ENCODE measurements around the gene SCARB1. TPM values are rescaled to one million over a fixed set of nuclear protein-coding genes. Genes with fewer than 3 reads are reported as not detected.
"Not testable (repeated sequence)": the region's sequence is repeated elsewhere in the genome, so short reads cannot be mapped to it uniquely, and the experiment has no call there.

The SCARB1 gene, protein sequence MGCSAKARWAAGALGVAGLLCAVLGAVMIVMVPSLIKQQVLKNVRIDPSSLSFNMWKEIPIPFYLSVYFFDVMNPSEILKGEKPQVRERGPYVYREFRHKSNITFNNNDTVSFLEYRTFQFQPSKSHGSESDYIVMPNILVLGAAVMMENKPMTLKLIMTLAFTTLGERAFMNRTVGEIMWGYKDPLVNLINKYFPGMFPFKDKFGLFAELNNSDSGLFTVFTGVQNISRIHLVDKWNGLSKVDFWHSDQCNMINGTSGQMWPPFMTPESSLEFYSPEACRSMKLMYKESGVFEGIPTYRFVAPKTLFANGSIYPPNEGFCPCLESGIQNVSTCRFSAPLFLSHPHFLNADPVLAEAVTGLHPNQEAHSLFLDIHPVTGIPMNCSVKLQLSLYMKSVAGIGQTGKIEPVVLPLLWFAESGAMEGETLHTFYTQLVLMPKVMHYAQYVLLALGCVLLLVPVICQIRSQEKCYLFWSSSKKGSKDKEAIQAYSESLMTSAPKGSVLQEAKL
- total RNA-seq (2014; rRNA removed; shearing (Covaris generic)): 35.6 and 38.0 TPM in 2 replicates

DNA sequence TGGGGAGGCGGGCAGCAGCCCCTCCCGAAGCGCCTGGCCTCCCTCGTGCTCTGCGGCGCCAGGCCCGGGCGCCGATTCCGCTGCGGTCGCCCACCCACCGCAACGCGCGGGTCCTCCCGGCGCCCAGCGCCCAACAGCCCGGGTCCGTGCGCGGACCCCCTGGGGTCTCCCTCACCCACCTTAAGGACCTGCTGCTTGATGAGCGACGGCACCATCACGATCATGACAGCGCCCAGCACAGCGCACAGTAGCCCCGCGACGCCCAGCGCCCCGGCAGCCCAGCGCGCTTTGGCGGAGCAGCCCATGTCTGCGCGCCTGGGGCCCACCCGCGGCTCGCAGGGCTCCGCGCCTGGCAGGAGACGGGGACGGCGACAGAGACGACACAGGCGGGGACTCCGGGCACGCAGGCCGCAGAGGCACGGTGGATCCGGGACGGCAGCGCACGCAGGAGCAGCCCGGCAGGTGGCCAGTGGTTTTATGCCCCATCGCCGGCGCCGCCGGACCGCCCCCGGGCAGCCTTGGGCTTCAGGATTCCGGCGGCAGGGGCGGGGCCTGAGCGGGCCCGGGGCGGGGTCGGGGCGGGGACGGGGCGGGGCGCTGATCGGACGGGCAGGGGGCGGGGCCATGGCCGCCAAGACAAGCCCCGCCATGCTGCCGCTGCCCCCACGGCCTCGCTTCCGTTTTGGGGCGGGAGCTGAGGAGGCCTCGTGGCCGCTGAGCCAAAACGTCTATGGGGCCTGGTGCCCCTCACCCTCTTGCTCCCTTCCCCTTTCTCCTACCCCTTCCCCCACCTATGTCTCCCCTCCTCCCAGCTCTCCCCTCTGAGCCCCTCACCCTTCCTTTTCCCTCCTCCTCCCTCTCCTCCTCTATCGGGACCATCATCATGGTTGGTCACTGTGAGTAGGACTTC lies at the start of gene SCARB1:
SCARB1 (minus strand) TSS at position 449 of the 910 bp plus-strand sequence; CDS start at position 305, 144 bp downstream.
- DNase-seq (ENCODE audit: low read depth): peak; percentile 72

DNA sequence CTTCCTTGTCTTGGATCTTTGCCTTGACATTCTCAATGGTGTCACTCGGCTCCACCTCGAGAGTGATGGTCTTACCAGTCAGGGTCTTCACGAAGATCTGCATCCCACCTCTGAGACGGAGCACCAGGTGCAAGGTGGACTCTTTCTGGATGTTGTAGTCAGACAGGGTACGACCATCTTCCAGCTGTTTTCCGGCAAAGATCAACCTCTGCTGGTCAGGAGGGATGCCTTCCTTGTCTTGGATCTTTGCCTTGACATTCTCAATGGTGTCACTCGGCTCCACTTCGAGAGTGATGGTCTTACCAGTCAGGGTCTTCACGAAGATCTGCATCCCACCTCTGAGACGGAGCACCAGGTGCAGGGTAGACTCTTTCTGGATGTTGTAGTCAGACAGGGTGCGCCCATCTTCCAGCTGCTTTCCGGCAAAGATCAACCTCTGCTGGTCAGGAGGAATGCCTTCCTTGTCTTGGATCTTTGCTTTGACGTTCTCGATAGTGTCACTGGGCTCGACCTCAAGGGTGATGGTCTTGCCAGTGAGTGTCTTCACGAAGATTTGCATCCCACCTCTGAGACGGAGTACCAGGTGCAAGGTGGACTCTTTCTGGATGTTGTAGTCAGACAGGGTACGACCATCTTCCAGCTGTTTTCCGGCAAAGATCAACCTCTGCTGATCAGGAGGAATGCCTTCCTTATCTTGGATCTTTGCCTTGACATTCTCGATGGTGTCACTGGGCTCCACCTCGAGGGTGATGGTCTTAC lies 49.0 kb upstream of the SCARB1 start:
- DNase-seq (ENCODE audit: low read depth): not testable (repeated sequence)

GRCh38 chr12:124911521-124911920 lies 47.9 kb upstream of the SCARB1 start:
- not testable (repeated sequence) for DNase-seq (ENCODE audit: low read depth)

- peak; percentile 67 for DNase-seq (ENCODE audit: low read depth)
Observed at GRCh38 chr12:124910561-124911478, 47.2 kb upstream of the SCARB1 start.

GRCh38 chr12:124909831-124910560 lies 46.3 kb upstream of the SCARB1 start:
- DNase-seq (ENCODE audit: low read depth): peak; percentile 63

GRCh38 chr12:124906606-124907261 lies 43.1 kb upstream of the SCARB1 start:
- peak; percentile 91 for DNase-seq (ENCODE audit: low read depth)

DNA sequence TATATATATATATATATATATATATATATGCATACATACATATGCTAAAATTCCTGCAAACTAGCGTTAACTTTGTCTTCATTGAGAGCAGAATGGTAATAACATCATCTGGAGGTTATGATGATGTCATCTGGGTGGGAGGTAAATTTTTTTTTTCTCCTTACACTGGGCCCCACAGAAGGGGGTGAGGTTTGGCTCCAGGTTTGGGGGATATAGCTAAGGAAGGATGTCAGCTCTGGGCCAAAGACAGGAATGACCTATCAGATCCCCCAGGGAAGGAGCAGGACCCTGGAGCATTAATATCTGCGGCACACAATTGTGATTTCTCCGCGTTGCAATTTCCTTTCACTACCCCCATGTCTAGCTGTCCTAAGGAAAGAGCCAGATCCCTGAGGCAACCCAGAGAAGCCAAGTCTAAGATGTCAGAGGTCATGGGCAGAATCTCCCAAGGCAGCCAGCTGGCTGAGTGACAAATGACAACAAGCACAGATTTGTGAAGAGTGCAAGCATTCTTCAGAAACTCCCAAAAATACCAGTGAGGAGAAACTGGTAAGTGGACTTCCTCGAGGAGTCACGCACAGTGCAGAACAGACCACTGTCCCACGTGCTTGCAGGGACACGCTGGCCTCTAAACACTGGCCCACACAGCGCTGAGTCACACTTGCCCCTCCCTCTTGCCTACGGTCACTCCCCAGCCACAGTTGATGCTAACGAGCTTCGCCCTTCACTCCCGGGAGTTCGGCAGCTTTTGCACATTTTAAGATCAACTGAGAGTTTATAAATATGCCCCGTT lies 40.8 kb upstream of the SCARB1 start:
- peak; percentile 97 for DNase-seq (ENCODE audit: low read depth)

DNA sequence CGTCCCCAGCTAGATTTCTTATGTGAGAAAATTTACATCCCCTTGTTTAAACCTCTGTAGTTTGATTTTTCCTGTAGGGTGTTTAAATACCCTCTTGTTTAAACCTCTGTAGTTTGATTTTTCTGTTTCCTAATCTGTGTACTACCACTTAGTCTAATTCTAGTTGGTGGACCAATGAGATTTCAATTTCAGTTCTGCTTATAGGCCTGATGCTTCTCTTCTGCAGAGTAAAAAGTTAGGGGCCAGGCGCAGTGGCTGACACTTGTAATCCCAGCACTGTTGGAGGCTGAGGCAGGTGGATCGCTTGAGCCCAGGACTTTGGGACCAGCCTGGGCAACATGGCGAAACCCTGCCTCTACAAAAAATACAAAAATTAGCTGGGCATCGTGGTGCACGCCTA lies 39.3 kb upstream of the SCARB1 start:
- no peak for DNase-seq (ENCODE audit: low read depth)

- peak; percentile 47 for DNase-seq (ENCODE audit: low read depth)
Observed at GRCh38 chr12:124901003-124901402, 37.3 kb upstream of the SCARB1 start.

- DNase-seq (ENCODE audit: low read depth): not testable (repeated sequence)
Observed at GRCh38 chr12:124900345-124900795, 36.7 kb upstream of the SCARB1 start.

- DNase-seq (ENCODE audit: low read depth): no peak
Observed at GRCh38 chr12:124898923-124899294, 35.2 kb upstream of the SCARB1 start.

DNA sequence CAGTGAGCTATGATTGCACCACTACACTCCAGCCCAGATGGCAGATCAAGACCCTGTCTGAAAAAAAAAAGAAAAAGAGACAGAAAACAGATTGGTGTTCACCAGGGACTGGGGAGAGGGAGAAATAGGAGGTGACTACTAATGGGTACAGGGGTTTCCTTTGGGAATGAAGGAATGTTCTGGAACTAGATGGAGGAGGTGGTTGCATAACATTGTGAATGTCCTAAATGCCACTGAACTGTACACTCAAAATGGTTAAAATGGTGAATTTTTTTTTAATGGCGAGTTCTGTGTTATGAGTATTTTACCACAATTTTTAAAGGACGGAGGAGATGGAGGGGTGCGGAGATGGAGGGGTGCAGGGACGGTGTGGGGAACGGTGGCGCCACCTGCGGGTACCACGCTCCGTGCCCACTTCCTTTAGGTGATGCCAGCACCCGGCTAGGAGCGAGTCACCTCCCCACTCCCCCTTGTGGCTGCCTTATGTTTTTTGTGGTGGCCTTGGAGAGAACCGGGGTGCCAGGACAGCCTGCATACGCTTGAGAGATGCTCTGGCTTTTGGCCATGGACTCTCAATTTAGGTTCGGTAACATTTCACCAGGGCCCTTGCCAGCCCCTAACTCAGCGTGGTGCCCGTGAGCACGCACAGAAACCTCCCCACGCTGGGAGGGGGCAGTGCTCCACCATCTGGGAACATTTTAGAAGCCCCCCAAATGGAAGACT lies 34.7 kb upstream of the SCARB1 start:
- peak; percentile 81 for DNase-seq (ENCODE audit: low read depth)

GRCh38 chr12:124896461-124896860 lies 32.8 kb upstream of the SCARB1 start:
- no peak for DNase-seq (ENCODE audit: low read depth)

GRCh38 chr12:124893792-124894516 lies 30.3 kb upstream of the SCARB1 start:
- DNase-seq (ENCODE audit: low read depth): no peak

DNA sequence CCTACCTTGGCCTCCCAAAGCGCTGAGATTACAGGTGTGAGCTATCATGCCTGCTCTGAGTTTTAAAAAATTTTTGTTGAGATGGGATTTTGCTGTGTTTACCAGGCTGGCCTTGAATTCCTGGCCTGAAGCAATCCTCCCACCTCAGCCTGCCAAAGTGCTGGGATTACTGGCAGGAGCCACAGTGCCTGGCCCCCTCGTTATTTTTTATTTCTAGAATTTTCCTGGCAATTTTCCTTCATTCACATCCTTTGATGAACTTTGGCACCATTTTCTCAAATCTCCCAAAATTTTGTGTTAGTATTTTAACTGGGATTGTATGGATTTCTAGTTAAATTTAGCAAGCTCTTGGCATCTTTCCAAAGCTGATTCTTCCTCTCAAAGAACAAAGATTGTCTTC lies 24.6 kb upstream of the SCARB1 start:
- no peak for DNase-seq (ENCODE audit: low read depth)

- DNase-seq (ENCODE audit: low read depth): not testable (repeated sequence)
Observed at GRCh38 chr12:124887766-124888165, 24.1 kb upstream of the SCARB1 start.
